Stimulated activated CD8-positive, alpha-beta memory T cell treated with anti-CD3 and anti-CD28 coated beads, Interleukin-15, amount 100 ng/mL, for 4 hours (primary cell): ENCODE measurements around the gene NLN.

Experiments
- DNase-seq, 2 donors: peaks; one replicate each; pipeline ENCODE4 v3.0.0-alpha.2; 2020; ENCODE audit warnings: low read depth in 2 of 2

Gene NLN

GRCh38 chr5:65808818-65809217, 86.8 kb downstream of the NLN start:
- DNase-seq, result no peak

GRCh38 chr5:65809817-65810531, 88.0 kb downstream of the NLN start:
- DNase-seq, result no peak

GRCh38 chr5:65811004-65811403, 89.0 kb downstream of the NLN start:
- no peak for DNase-seq

GRCh38 chr5:65811885-65812284, 89.9 kb downstream of the NLN start:
- no peak for DNase-seq

GRCh38 chr5:65812648-65813047, 90.6 kb downstream of the NLN start:
- no peak for DNase-seq

GRCh38 chr5:65813174-65813573, 91.2 kb downstream of the NLN start:
- DNase-seq, result no peak

GRCh38 chr5:65815161-65815560, 93.2 kb downstream of the NLN start:
- no peak for DNase-seq

GRCh38 chr5:65816729-65817128, 94.7 kb downstream of the NLN start:
- no peak for DNase-seq

- no peak for DNase-seq
Observed at GRCh38 chr5:65817931-65818330, 95.9 kb downstream of the NLN start.

- DNase-seq, result no peak
Observed at GRCh38 chr5:65818592-65818991, 96.6 kb downstream of the NLN start.

- DNase-seq, result no peak
Observed at GRCh38 chr5:65819215-65819904, 97.4 kb downstream of the NLN start.

- no peak for DNase-seq
Observed at GRCh38 chr5:65819905-65820240, 97.9 kb downstream of the NLN start.

GRCh38 chr5:65820373-65820772, 98.4 kb downstream of the NLN start:
- no peak for DNase-seq

GRCh38 chr5:65821966-65822365, 100.0 kb downstream of the NLN start:
- DNase-seq, result no peak

- no peak for DNase-seq
Observed at GRCh38 chr5:65822710-65823109, 100.7 kb downstream of the NLN start.

GRCh38 chr5:65823204-65823603, 101.2 kb downstream of the NLN start:
- DNase-seq, result no peak

- DNase-seq, result no peak
Observed at GRCh38 chr5:65823845-65824445, 101.9 kb downstream of the NLN start.

- DNase-seq, result no peak
Observed at GRCh38 chr5:65825408-65826328, 103.7 kb downstream of the NLN start.

GRCh38 chr5:65828022-65828896, 106.3 kb downstream of the NLN start:
- DNase-seq, result no peak

GRCh38 chr5:65830856-65831255, 108.9 kb downstream of the NLN start:
- DNase-seq, result no peak

GRCh38 chr5:65831276-65831675, 109.3 kb downstream of the NLN start:
- no peak for DNase-seq
